HG03196 (cell line): ENCODE measurements around the gene HIBCH.
A peak's percentile ranks its signal among the peaks of the same experiment; 100 is the strongest.

Source experiments
- ATAC-seq: cut with Tn5 transposase; IDR thresholded peaks from one replicate; pipeline ENCODE4 v1.9.1; 2021; ENCODE audit not compliant: unreplicated experiment

Gene HIBCH

DNA sequence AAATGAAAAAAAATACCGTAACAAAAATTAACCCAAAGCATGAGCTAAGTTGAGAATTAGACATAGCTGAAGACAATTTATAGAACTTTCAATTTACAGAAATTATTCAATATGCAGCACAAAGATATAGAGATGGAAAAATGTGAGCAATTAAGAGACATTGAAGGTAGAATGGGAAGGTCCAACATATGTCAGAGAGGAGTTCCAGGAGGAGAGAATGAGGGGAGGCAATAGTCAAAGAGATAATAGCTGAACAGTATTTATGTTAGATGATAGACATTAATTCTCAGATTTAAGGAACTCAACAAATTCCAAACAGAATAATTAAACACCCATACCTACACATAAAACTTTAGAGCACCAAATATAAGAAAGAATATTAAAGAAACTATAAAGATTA lies 154.1 kb downstream of the HIBCH start:
- no peak for ATAC-seq

DNA sequence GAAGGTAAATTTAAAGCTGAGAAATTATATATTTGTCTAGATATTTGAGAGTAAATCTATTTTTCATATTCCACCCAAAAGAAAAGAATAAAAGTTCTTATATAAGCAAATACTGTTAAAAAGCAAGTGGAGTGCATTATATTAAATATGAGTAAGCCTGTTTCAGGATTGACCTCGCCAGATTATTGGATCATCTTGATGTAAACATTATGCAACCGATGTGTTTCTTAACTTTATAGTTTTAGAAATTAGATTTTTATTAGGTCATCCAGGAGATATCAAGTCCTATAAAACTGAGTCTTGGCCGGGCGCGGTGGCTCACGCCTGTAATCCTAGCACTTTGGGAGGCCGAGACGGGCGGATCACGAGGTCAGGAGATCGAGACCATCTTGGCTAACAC lies 156.8 kb downstream of the HIBCH start:
- no peak for ATAC-seq

- ATAC-seq, result no peak
Observed at GRCh38 chr2:190159453-190159852, 160.2 kb downstream of the HIBCH start.

- no peak for ATAC-seq
Observed at GRCh38 chr2:190158798-190159434, 160.7 kb downstream of the HIBCH start.

GRCh38 chr2:190157613-190158528 lies 161.8 kb downstream of the HIBCH start:
- ATAC-seq, result peak; percentile 53

DNA sequence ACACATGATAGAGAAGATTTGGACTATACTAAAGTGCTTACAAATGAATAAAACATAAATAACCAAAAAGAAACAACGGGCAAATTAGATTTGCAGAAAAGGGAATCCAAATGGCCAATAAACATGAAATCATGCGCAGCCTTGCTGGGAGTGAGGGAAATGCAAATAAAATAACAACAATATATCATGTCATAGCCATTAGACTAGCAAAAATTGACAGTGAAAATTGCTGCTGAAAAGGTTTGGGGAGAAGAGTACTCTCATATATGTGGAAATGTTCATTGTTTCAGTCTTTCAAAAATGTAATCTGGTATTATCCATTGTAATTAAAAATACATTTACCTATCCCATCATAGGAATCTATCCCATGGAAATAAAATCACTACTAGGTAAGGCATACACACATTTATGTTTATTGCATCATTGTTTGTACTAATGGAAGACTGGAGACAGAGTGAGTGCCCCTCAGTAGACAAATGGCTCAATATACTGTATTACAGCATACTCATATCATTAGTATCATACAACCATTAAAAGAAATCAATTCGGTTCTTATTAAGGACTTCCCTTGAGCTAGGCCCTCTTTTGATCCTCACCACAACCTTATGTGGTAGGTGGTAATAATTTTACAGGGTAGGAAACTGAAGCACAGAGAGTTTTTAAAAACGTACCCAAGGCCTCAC lies 163.0 kb downstream of the HIBCH start:
- ATAC-seq, result no peak
